Astrocyte (in vitro differentiated cells and primary cell): Measurements from ENCODE around the gene TNNI2. TPM values are rescaled to one million over a fixed set of nuclear protein-coding genes. Genes with fewer than 3 reads are reported as not detected.

Experiments used
- DNase-seq: peaks from one replicate; pipeline ENCODE4 v3.0.0-alpha.2; 2010; ENCODE audit warnings: low read depth
- FAIRE-seq: peaks from 2 replicates; lab custom pipeline; 2011; peaks lifted over from hg19 to GRCh38; lab: Jason Lieb, UNC
- H2AFZ ChIP-seq: 2 replicates; pipeline ENCODE4 v1.6.0; 2012; ENCODE audit warnings: low read depth, low read length, inconsistent platforms
- H3K27ac ChIP-seq: 2 replicates; pipeline ENCODE4 v1.5.1; 2011; ENCODE audit warnings: low read depth, low read length, inconsistent platforms
- H3K27me3 ChIP-seq: 2 replicates; pipeline ENCODE4 v1.6.0; 2011; ENCODE audit warnings: low read length, inconsistent platforms; ENCODE audit not compliant: insufficient read depth
- H3K36me3 ChIP-seq: 2 replicates; pipeline ENCODE4 v1.5.1; 2011; ENCODE audit warnings: low read length, inconsistent platforms; ENCODE audit not compliant: insufficient read depth
- H3K4me1 ChIP-seq: 2 replicates; pipeline ENCODE4 v1.5.1; 2011; ENCODE audit warnings: low read length, inconsistent platforms; ENCODE audit not compliant: insufficient read depth
- H3K4me2 ChIP-seq: 2 replicates; pipeline ENCODE4 v1.6.0; 2012; ENCODE audit warnings: low read length, inconsistent platforms
- H3K4me3 ChIP-seq: 2 replicates; pipeline ENCODE4 v1.5.1; 2011; ENCODE audit warnings: low read depth, mild to moderate bottlenecking, low read length, inconsistent platforms; ENCODE audit not compliant: insufficient read depth
- H3K79me2 ChIP-seq: 2 replicates; pipeline ENCODE4 v1.6.0; 2012; ENCODE audit warnings: mild to moderate bottlenecking, low read length, inconsistent platforms; ENCODE audit not compliant: insufficient read depth
- H3K9ac ChIP-seq: 2 replicates; pipeline ENCODE4 v1.6.0; 2012; ENCODE audit warnings: mild to moderate bottlenecking, low read length, inconsistent platforms
- H3K9me3 ChIP-seq: 2 replicates; pipeline ENCODE4 v1.5.1; 2012; ENCODE audit warnings: low read depth, mild to moderate bottlenecking, low read length, inconsistent platforms; ENCODE audit not compliant: insufficient read depth
- H4K20me1 ChIP-seq: 2 replicates; pipeline ENCODE4 v1.6.0; 2012; ENCODE audit warnings: low read length, inconsistent platforms; ENCODE audit not compliant: insufficient read depth
- H3K27ac Mint-ChIP-seq: one replicate; pipeline ENCODE4 v1.8.0; 2021; ENCODE audit warnings: mild to moderate bottlenecking, mixed read lengths; ENCODE audit not compliant: unreplicated experiment
- H3K27me3 Mint-ChIP-seq: one replicate; pipeline ENCODE4 v1.8.0; 2021; ENCODE audit warnings: low read depth, mixed read lengths; ENCODE audit not compliant: unreplicated experiment
- H3K36me3 Mint-ChIP-seq: one replicate; pipeline ENCODE4 v1.8.0; 2021; ENCODE audit warnings: low read depth, mixed read lengths; ENCODE audit not compliant: unreplicated experiment
- H3K4me1 Mint-ChIP-seq: one replicate; pipeline ENCODE4 v1.8.0; 2021; ENCODE audit warnings: low read depth, mixed read lengths; ENCODE audit not compliant: unreplicated experiment
- H3K4me3 Mint-ChIP-seq: one replicate; pipeline ENCODE4 v1.8.0; 2021; ENCODE audit warnings: mild to moderate bottlenecking, moderate library complexity, mixed read lengths; ENCODE audit not compliant: unreplicated experiment
- H3K9me3 Mint-ChIP-seq: one replicate; pipeline ENCODE4 v1.8.0; 2021; ENCODE audit warnings: mild to moderate bottlenecking, mixed read lengths; ENCODE audit not compliant: unreplicated experiment
- CTCF ChIP-seq: IDR thresholded peaks from 2 replicates; pipeline ENCODE4 v1.5.1; 2011; ENCODE audit warnings: low read depth, mild to moderate bottlenecking, inconsistent platforms, low read length, moderate library complexity; ENCODE audit not compliant: insufficient read depth
- EZH2 ChIP-seq: IDR thresholded peaks from 2 replicates; pipeline ENCODE4 v1.6.1; 2012; ENCODE audit warnings: mild to moderate bottlenecking, low read length, inconsistent platforms; ENCODE audit not compliant: insufficient read depth
- total RNA-seq: library from RNA; stranded (reverse); gene quantifications from 2 replicates; pipeline ENCODE4 v1.2.1, GENCODE V29; 2021

Gene TNNI2
- total RNA-seq, 1 donor from 2014 or later, result not detected

- Histone ChIP-seq H2AFZ (no peak overlapping the region), H3K9me3 (no peaks in the 10 kb centered on the region), H3K36me3 (no peaks in the 10 kb centered on the region), H3K27ac (no peak overlapping the region), H3K4me3 (no peak overlapping the region), H3K4me2 (peak overlapping the region; percentile 44), H4K20me1 (no peaks in the 10 kb centered on the region), H3K9ac (no peak overlapping the region), H3K4me1 (peaks cover 40% of the 10 kb centered on the region), H3K27me3 (no peaks in the 10 kb centered on the region), H3K79me2 (no peaks in the 10 kb centered on the region)
- TF ChIP-seq EZH2 (no peak), CTCF (no peak)
- DNase-seq, result no peak
- H3K27me3 Mint-ChIP-seq, result peaks cover 19% of the 10 kb centered on the region
- no peaks in the 10 kb centered on the region for H3K9me3 Mint-ChIP-seq
- FAIRE-seq, result no peak
- H3K4me3 Mint-ChIP-seq, result peak overlapping the region; percentile 27
- H3K36me3 Mint-ChIP-seq, result peaks cover 2% of the 10 kb centered on the region
- no peak overlapping the region for H3K27ac Mint-ChIP-seq
- peaks cover 33% of the 10 kb centered on the region for H3K4me1 Mint-ChIP-seq
Observed at GRCh38 chr11:1828542-1828941, 10.2 kb upstream of the TNNI2 start.

GRCh38 chr11:1829039-1829820 lies 9.6 kb upstream of the TNNI2 start:
- Mint-ChIP-seq H3K4me1 (peaks cover 33% of the 10 kb centered on the region), H3K4me3 (peak overlapping the region; percentile 20)

More at GRCh38 chr11:1829039-1829820, 9.6 kb upstream of the TNNI2 start:
- no peaks in the 10 kb centered on the region for H3K9me3 Mint-ChIP-seq
- H2AFZ ChIP-seq, result no peak overlapping the region
- H3K27ac Mint-ChIP-seq, result no peak overlapping the region
- no peak for FAIRE-seq
- H3K27me3 Mint-ChIP-seq, result peaks cover 20% of the 10 kb centered on the region
- H3K79me2 ChIP-seq, result no peaks in the 10 kb centered on the region
- no peak overlapping the region for H3K27ac ChIP-seq
- peaks cover 40% of the 10 kb centered on the region for H3K4me1 ChIP-seq
- no peaks in the 10 kb centered on the region for H3K27me3 ChIP-seq
- H4K20me1 ChIP-seq, result no peaks in the 10 kb centered on the region
- no peaks in the 10 kb centered on the region for H3K36me3 ChIP-seq
- no peak overlapping the region for H3K4me3 ChIP-seq
- H3K36me3 Mint-ChIP-seq, result peaks cover 2% of the 10 kb centered on the region
- H3K4me2 ChIP-seq, result peak overlapping the region; percentile 44
- TF ChIP-seq EZH2 (no peak), CTCF (no peak)
- H3K9ac ChIP-seq, result no peak overlapping the region
- H3K9me3 ChIP-seq, result no peaks in the 10 kb centered on the region
- DNase-seq, result peak; percentile 67
